Measurements from ENCODE around the gene CBLB. TPM values are rescaled to one million over a fixed set of nuclear protein-coding genes. Genes with fewer than 3 reads are reported as not detected.

CBLB gene
- 17.8 and 19.4 TPM in 2 replicates for total RNA-seq (2014; rRNA removed; shearing (Covaris generic))
- 6.3 and 8.2 TPM in 2 replicates for polyA plus RNA-seq (2014; cell fraction: nucleus; rRNA removed)

DNA sequence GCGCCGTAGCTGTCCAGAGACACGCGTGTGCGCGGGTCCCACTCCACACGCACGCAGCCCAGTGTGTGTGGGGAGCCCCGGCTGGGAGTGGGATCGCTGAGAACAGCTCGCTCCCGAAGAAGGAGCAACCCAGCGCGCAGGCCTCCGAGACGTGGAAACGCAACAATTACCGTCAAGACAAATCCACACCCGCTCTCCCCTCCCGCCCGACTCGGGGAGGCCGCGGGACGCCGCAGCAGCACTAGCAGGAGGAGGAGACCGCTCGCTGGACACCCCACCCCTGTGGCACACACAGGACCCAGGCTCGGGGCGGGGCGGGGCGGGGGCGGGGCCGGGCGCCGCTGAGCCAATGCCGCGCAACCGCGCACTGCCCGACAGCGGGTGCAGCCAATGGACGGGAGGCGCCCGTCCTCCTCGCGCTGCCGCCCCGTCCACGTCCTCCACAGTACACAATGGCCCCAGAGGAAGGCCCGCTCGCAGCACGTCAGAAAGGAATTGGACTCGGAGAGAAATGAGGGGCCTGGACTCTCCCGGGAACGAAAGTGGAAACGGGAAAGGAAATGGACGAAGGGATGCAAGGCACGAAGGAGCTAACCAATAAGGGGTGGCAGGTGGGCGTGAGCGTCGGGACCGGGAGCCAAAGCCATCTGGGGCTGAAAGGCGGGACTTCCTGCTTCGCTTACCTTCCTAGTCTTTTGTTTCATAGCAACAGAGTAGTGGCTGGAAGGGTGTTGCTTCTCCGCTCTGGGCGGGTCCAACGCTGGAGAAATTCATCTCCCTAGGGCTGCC lies at the start of gene CBLB:
Gene CBLB (minus strand): TSS at position 271 of the 789 bp plus-strand sequence. CDS start 1,435 bp downstream, outside the sequence.
- peak; percentile 85 for DNase-seq (ENCODE audit: extremely low read depth, low read depth)

DNA sequence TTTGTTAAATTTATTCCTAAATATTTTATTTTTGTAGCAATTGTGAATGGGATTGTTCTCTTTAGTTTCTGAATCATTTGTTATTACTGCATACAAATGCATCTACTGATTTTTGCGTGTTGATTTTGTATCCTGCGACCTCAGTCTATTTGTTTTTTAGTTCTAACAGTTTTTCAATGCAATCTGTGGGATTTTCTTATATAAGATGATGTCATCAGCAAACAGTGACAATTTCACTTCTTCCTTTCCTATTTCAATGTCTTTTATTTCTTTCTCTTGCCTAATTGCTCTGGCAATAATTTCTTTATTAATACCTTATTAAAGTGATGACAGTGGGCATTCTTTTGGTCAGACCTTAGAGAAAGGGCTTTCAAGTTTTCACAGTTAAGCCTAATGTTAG lies 48.0 kb upstream of the CBLB start:
- no peak for DNase-seq (ENCODE audit: extremely low read depth, low read depth)

DNA sequence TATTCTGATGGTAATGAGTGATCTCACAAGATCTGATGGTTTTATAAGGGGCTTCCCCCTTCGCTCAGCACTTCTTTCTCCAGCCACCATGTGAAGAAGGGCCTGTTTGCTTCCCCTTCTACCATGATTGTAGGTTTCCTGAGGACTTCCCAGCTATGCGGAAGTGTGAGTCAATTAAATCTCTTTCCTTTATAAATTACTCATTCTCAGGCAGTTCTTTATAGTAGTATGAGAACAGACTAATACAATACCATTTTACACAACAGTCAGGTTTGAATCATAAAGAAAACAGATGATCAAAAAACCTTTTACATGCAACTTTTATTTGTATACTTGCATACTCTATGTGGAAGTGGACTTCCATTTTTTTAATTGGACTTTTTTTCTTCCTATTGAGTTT lies 46.7 kb upstream of the CBLB start:
- DNase-seq (ENCODE audit: extremely low read depth, low read depth): no peak

DNA sequence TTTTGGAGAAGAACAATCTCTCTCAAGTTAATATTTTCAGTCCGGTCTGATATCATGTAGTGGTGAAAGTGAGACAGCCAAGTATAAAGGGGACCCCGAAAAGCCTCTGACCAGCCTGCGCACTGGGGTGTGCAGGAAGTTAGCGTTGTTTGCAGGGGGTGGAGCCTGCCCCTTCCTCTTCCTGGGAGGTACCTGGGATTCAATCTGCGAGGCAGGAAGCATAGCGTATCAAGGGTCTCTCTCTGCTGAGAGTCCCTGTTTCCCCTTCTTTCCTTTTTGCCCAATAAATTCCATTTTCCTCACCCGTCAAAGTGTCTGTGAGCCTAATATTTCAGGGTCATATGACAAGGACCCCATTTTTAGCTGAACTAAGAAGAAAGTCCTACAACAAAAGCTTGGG lies 44.8 kb upstream of the CBLB start:
- DNase-seq (ENCODE audit: extremely low read depth, low read depth): no peak

DNA sequence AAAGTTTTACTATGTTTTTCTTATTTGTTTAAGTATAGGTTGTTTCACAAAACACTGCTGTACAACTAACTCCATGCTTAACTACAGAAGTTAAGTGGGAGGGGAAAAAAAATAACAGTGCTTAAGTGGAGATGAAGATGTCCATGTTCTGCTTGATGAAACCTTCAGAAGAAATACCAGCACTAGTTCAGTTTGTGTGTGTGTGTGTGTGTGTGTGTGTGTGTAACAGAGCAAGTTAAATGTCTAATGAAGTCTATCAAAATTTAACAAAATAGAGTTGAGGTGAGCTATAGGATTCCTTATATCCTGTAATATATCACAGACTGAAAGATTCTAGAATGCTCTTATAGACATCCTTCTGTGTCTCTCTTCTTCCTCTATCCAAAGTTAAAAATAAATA lies 44.1 kb upstream of the CBLB start:
- no peak for DNase-seq (ENCODE audit: extremely low read depth, low read depth)

DNA sequence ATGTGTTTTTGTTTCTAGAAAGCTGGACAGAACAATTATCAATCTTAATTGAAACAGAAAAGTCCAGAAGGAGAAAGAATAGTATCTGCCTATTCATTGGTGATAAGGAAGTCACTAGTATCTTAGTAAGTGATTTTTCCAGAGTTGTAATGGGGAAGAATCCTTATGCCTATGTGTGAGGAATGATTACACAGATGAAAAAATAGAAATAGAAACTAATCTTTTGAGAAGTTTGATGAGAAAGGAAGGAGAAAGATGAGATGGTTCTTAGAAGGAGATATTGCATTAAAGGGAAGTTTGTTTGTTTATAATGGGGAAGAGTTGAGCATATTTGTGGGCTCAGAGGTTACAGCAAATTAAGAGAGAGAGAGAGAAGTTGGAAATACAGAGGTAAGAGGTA lies 42.7 kb upstream of the CBLB start:
- no peak for DNase-seq (ENCODE audit: extremely low read depth, low read depth)

DNA sequence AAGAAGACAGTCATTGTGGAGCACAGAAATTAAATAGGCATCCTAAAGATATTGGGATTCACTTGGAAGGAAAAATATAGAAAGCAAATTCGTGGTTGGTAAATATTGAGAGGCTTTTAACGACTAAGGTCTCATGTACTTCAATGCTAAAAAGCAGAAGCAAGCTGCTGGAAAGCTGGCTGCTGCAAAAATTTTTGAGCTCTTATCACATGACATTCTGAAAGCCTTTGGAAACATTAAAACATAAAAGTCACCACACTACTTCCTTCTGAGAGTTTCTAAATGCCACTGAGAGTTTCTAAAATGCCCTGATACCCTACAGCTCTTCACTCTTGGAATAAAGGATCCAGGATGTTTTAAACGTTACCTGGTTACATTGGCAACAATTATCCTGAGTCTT lies 39.0 kb upstream of the CBLB start:
- no peak for DNase-seq (ENCODE audit: extremely low read depth, low read depth)

DNA sequence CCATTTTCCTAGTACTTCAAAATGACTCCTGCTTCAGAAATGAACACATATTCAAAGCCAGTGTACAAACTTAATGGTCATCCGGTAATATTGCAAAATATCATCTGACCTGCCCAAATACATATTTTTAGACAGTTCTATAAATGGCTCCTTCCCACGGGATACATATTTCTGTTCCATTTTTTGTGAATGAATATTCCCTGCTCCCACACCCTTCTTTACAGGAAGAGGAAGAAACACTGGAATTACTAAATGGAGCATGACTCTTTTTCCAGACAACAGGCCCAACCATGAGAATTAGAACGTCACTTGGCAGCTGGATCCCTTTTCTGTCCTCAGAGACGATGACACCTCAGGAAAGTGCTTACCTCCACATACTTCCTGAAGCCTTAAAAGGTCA lies 38.0 kb upstream of the CBLB start:
- no peak for DNase-seq (ENCODE audit: extremely low read depth, low read depth)

DNA sequence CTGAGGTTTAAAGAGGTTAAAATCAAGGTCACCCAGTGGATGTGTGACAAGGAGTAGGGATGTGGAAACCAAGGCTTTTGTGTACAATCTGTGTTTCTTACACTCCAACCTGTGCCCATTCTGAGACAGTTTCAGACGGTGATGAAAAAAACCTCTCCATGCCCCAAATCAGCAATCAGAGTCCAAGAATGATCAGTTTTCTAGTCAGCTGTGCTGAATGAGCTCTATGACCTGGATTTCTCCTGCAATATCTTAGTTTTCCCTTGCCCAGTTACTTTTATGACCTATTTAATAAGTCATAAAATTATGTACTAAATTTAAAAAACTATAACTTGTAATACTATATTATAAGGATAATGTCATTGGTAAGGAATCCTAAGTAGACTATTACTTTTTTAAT lies 37.5 kb upstream of the CBLB start:
- no peak for DNase-seq (ENCODE audit: extremely low read depth, low read depth)

DNA sequence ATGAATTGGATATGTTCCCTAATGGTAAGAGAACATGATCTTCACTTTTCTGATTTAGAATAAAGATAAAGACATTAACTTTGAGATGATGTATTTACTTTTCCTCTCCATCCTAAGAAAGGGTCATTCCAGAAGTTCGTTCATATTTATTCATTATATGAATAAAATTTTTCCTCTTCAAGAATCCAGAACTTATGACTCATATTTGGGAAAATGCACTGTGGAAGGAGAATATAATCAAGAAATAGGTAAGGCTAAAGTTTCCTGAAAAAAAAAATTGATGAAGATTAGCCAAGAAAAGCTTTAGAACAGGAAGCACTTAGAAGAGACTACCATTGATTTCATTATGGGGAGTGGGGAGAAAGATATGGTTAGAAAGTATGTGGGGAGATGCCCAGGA lies 36.5 kb upstream of the CBLB start:
- no peak for DNase-seq (ENCODE audit: extremely low read depth, low read depth)

DNA sequence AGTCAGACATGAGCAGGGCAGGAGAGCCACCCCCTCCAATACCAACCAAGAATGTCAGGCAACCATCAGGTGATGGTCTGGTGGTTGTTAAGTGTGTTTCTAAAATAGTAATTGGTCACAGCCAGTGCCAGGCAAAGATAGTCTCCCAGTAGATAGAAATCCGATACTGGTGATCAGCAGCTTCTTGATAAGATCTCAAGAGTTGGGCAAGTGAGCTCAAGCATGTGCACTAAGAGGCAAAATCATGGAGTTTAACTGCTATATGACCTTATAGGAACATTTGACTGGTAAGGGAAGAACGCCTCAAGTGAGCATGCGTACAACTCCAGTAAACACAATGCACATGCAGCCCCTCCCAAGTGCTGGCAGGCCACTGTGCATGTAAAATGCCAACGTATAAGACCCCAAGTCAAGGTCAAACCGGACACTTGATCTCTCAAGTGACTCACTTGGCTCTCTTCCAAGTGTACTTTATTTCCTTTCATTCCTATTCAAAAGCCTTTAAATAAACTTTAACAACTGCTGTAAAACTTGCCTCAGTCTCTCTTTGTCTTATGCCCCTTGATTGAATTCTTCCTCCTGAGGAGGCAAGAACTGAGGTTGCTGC lies 36.0 kb upstream of the CBLB start:
- no peak for DNase-seq (ENCODE audit: extremely low read depth, low read depth)

DNA sequence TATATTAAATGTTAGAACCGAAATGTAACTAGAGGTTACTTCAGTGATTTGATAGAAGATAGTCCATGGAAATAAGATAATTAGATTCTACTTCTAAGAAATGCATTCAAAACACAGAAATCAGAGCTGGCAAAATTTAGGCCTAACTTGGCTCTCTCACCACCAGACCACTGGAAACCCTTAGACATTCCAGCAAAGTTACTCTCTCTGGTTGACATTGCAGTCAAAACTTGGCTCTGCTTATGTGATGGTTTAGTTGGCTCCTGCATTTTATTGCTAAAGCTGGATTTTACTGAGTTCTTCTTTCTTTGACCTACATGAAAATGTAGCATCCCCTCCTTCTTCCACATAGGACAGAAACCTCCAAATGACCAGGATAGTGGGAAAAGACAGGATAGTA lies 35.4 kb upstream of the CBLB start:
- no peak for DNase-seq (ENCODE audit: extremely low read depth, low read depth)

DNA sequence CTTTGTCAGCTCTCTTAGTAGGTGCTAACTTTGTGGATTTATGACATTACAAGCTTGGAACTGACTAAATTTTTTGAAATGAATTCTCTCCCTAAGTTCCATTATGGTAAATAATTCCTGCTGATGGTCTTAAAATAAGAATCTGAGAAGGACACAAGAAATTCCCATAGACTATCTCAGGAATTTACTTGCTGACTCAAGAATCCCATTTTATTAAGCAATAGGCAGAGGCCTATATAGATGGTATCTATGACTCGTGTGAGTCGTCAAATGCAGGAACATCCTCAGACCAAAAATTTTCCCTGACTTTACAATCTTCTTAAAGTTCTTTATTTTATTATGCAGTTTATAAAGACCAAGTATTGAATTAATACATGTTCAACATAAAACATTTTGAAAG lies 30.7 kb upstream of the CBLB start:
- DNase-seq (ENCODE audit: extremely low read depth, low read depth): no peak

DNA sequence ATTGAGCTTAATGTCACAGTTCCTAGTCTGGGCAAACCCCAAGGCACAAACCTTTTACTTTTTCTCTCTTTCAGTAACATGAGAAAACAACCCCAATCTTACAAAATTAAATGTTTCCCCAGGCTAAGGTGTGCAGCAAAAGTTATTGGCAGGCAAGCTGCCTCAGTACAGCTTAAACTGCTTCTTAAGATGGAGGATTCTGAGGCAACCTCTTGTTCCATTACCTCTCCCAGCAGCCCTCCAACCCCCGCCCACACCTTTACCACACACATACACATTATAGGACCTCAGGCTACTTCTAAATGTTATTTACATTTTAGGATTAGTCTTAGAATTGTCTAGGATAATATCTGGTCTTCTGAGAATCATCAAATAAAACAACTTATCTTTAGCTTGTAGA lies 22.3 kb upstream of the CBLB start:
- no peak for DNase-seq (ENCODE audit: extremely low read depth, low read depth)

DNA sequence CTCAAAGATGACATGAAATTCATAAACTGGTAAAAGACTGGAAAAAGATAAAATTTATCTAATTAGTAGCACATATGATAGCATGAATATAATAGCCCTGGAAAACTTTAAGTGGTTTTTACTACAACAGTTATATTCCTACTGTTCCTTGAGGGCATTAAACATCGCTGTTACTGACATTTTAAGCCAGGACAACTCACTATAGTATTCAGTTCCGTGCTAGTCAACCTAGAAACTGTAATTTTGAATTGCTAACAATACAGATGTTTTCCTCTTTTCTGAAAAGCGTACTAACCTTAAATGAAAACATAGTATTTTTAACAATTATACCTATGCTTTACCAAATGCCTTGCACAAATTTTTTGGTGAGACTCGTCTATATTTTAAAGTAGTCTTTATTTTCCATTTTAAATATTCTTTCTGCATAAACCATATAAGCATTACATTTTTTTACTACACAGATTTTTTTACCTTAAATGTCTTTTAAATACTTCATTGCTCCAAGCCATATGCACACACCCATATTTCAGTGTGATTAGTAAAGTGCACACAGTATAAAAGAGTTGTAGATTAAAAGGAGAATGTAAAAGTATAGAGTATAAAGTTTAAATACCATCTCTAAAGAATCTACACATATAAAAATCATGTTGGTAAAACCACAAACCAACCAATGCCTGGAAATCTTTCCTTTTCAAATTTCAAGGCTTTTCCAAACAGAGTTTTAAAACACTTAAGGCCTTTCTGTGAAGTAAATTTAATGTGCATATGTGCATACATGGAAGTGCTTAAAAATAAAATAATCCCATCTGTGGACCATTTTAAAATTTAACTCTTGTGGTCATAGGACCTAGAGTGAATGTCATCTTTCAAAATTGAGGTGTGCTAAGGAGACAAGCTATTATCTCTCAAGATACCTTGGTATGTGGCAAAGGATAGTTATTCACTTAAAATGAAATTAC lies 20.1 kb upstream of the CBLB start:
- no peak for DNase-seq (ENCODE audit: extremely low read depth, low read depth)

DNA sequence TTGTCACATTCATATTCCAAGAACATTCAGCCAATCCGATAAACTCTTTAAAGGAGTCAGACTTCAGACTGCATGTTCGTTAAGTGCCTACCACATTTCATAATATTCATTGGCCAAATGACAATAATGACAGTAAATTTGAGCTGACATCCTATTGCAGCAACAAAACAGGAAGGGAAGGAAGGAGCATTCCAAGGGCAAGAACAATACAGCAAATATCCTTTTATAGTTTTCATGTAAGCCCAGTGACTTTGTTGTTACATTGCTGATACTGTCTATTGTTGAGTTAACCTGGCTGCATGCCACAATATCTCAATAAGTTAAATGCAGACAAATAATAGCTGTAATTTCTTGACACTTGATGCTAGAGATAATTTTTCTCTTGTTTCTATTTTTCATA lies 16.4 kb upstream of the CBLB start:
- no peak for DNase-seq (ENCODE audit: extremely low read depth, low read depth)

DNA sequence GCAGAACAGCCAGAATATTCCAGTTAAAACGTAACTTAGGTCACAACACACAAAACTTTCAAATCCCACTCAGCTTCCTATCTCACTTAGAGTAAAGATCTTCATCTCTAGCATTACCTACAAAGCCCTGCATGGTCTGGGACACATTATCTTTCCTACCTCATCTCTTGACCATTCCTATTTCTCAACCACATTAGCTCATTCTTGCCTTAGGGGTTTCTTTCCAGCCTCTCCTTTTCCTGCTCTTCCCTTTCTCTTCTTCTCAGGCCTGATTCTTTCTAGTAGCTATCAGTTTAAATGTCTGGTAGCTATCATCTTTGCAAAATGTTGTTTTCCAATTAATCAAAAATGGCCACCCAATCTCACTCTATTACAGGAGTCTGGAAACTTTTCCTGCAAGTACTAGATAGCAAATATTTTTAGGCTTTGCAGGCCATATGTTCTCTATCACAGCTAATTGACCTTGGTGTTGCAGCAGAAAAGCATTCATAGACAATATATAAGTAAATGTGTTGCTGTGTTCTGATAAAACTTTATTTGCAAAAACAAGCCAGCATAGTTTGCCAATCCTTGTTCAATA lies 15.1 kb upstream of the CBLB start:
- no peak for DNase-seq (ENCODE audit: extremely low read depth, low read depth)

DNA sequence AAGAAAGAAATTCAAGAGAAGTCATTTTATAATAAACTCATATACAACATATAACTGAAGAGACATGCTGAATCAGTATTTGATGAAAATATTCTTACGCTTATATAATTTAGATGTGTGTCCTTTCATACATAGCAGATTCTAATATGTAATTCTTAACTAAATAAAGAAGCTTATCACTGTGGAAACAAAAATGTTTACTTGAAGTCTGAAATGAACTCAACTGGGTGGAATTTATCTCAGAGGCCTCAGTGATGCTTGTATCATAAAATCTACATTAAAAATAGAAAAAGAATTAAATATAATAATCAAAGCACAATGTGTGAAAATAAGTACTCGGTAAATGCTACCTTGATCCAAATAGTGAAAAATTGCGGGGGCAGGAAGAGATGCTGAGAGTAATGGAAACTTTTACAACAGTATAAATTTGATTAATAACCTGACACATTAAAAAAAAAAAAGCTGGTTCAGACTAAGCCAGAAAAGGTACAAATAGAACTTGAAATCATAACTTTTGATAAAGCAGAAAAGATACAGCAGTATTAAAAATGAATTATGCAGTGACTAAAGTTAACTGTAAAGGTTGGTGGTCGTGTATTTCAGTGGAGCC lies 12.0 kb upstream of the CBLB start:
- DNase-seq (ENCODE audit: extremely low read depth, low read depth): no peak

DNA sequence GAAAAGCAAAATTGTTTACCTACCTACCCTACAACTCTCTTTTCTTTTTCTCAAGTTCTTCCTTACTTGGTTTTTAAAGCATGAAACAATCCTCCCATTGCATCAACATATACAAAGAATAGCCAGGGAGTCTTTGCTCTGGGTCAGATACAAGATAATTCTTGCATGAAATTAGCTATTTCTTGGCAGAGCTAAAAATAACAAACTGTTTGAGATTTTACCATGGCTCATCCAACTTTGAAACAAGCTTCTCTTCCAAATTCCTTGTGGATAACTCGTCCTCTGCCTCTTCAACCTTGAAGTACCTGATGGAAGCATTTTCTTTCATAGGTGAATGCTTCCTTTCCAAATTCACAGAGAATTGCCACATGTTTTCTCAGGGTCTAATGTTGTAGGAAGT lies 9.2 kb upstream of the CBLB start:
- no peak for DNase-seq (ENCODE audit: extremely low read depth, low read depth)

DNA sequence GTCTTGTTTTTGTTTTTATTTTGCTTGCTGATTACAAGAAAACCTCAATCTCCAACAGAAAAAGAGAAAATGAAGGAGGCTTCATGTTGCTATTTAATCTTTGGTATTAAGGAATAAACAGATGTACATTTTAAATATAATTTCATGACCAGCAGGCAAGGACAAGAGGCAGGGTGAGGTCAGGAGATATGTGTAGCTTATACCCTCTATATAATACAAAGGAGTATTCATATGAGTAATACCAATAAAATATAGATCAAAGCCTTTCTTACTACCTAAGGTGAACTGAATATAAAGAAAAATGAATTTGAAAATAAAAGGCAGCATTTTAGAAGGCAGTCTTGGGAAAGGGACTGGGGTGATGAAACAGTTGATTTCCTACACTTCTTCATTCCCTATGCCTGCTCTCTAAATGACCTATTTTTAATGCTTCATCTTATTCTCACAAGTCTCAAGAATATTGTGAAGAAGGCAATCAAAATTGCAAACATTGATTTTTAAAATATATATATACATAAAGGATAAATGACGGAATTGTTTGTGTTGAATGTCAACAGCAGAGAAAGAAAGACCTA lies 8.6 kb upstream of the CBLB start:
- no peak for DNase-seq (ENCODE audit: extremely low read depth, low read depth)

All from NCI-H460 (cell line).